HG03442 (cell line): Measurements from ENCODE around the gene NAA10.
A peak's percentile ranks its signal among the peaks of the same experiment; 100 is the strongest.
"Not testable (repeated sequence)": the region's sequence is repeated elsewhere in the genome, so short reads cannot be mapped to it uniquely, and the experiment has no call there.

Source experiments
- ATAC-seq: cut with Tn5 transposase; IDR thresholded peaks from one replicate; pipeline ENCODE4 v1.9.1; 2021; ENCODE audit warnings: mild to moderate bottlenecking, moderate library complexity; ENCODE audit not compliant: unreplicated experiment

NAA10 gene

GRCh38 chrX:153934762-153935325, at the start of gene NAA10:
NAA10 (minus strand) TSS chrX:153935037; CDS start chrX:153934904, 133 bp downstream.
- peak; percentile 80 for ATAC-seq

GRCh38 chrX:153983321-153983801, 48.5 kb upstream of the NAA10 start:
- ATAC-seq, result no peak

- ATAC-seq, result no peak
Measured at GRCh38 chrX:153981771-153982533, 47.1 kb upstream of the NAA10 start.

DNA sequence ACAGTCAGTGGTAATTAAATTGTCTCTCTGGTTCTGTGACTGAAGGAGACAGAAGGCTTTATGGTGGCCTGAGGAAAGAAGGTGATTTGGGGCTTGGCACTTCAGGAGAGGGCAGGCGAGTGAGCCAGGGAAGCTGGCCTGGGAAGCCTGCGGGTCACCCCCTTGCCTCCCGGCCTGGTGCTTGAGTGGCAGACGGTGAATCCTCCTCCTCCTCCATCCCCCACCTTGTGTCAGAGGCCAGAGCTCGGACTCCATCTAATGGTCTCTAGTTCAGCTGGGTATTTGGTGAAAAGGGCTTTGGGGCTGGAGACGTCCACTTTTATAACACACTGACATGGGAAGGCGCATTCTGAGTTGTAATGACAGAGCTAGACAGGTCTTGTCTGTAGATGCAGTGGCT, 46.4 kb upstream of the NAA10 start:
- no peak for ATAC-seq

- ATAC-seq, result not testable (repeated sequence)
Measured at GRCh38 chrX:153980394-153980793, 45.6 kb upstream of the NAA10 start.

- ATAC-seq, result no peak
Measured at GRCh38 chrX:153974726-153975286, 40.0 kb upstream of the NAA10 start.

GRCh38 chrX:153974003-153974725, 39.3 kb upstream of the NAA10 start:
- no peak for ATAC-seq

DNA sequence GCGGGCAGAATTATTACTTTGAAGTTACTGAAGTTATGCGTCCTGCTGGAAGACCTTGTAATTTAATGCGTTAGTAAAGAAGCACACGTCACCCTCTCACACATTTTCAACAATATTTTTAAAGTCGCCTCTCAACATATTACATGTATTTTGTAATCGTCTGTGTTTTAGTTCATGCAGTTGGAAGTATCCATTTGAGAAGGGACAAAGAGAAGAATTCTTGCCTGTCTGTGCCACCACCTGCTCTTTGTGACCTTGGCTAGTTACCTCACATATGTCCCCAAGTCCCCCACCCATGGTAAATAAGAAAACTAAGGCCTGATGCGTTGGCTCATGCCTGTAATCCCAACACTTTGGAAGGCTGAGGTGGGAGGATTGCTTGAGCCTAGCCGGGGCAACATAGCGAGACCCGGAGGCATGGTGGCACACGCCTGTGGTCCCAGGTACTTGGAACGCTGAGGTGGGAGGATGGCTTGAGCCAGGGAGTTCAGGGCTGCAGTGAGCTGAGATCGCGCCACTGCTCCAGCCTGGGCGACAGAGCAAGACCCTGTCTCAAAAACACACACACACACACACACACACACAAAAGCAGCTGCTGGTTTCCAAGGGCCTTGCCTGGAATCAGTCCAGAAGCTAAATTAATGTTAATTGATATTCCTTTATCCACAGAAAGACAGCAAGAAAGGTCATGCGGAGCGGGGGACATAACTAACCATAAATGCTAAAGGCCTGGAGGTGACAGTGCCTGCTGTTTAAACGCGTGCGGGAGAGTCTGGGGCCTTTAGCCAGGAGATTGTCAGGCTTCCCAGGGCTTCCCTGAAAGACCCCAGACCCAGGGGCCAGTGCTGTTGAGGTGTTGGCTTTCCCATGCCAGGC, 38.5 kb upstream of the NAA10 start:
- ATAC-seq, result no peak

GRCh38 chrX:153972368-153973126, 37.7 kb upstream of the NAA10 start, which contains the start of gene TMEM187:
TMEM187 (plus strand) TSS chrX:153972754; CDS start chrX:153982063, 9,309 bp downstream.
- peak; percentile 37 for ATAC-seq

DNA sequence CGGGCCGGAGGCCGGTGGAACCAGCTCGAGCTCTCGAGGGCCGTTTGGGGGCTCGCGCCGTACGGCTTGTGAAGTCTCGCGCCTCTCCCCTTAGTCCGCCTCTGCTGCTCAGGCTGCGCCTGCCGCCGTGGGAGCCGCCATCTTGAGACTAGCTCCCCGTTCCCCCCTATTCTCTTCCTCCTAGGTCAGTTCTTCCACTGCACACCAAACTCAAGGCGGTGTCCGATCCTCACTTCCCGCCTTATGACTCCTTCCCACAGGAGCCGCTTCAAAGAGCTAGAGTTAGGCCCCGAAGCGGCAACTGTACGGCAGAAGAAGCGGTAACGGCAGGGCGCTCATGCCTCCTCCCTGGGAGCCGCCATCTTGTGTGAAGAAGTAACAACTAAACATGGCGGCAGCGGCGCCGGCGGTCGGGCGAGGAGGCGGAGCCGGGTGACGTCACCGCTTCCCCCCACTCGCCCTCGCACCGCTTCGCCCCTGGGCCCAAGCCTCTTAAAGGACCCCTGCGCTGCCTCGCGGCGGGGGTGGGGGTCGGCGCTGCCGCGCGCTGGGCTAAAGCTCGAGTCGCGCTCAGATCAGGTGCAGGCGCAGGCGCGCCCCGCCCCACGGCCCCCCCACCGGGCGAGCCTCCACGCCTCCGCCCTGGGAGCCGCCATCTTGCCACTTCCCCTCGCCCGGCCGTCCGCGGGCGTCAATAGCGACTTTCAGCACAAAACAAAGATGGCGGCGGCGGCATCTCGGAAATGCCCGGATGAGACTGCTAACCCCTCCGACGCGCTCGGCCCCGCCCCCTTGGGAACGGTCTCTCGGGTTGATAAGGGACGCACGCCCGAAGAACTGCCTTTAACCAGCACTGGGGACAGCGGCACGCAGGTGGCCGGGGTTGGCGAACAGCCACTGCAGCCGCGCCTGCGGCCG, 36.9 kb upstream of the NAA10 start, which contains the start of gene HCFC1:
Gene HCFC1, minus strand, starts transcription at position 369 of the 918 bp plus-strand sequence. CDS start 978 bp downstream, outside the sequence.
- peak; percentile 32 for ATAC-seq

- peak; percentile 24 for ATAC-seq
Measured at GRCh38 chrX:153971124-153971449, 36.2 kb upstream of the NAA10 start.

GRCh38 chrX:153970357-153971123, 35.7 kb upstream of the NAA10 start:
- no peak for ATAC-seq

DNA sequence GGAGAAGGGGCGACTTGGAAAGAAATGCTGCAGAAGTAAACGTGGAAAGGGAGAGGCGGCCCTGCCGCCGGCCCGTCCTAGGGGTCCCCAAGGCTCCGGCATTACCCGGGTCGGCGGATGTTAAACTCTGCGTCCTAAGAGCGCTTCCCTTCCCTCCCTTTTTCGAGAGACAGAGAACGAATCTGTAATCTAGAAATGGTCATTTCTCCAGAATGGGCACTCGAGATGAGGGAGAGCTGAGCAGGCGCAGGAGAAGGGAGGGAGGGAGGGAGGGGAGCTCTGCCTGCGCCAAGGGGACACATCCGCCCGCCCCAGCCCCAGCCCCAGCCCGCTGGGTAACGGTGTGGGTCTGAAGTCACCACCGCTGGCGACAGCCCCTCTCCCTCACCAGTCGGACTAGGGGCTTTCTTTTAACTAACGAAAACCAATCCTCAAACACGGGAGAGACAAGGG, 35.1 kb upstream of the NAA10 start:
- ATAC-seq, result no peak

GRCh38 chrX:153969125-153969903, 34.5 kb upstream of the NAA10 start:
- ATAC-seq, result no peak

GRCh38 chrX:153968754-153969124, 33.9 kb upstream of the NAA10 start:
- ATAC-seq, result no peak

- no peak for ATAC-seq
Measured at GRCh38 chrX:153968255-153968654, 33.4 kb upstream of the NAA10 start.
